IMR-90 (cell line): ENCODE measurements around the gene FBXO3. TPM values are rescaled to one million over a fixed set of nuclear protein-coding genes. Genes with fewer than 3 reads are reported as not detected.

Experiments
- ATAC-seq: fragments of 200-7000 bp; cut with Tn5 transposase; 2 replicates; pipeline ENCODE4 v1.9.1; 2020; ENCODE audit warnings: low read depth, mild to moderate bottlenecking, moderate library complexity
- BruUV-seq: library from RNA; stranded (reverse); fragments of 400-500 nt; replicated peaks from 2 replicates; lab custom pipeline; 2021; lab: Mats Ljungman, UMichigan
- CTCF ChIA-PET: fragments of 300-600 bp; formaldehyde crosslinking; extraction: SDS; loops from one replicate; lab custom pipeline; 2021; ENCODE audit warnings: antibody characterized with exemption; lab: Yijun Ruan, JAX
- POLR2A ChIA-PET: fragments of 300-600 bp; sonication (Branson Sonifier 250); formaldehyde crosslinking; loops from one replicate; lab custom pipeline; 2022; ENCODE audit warnings: antibody characterized with exemption; ENCODE audit not compliant: unreplicated experiment; lab: Charles Lee
- DNase-seq: peaks from one replicate; pipeline ENCODE4 v3.0.0; 2013
- H2AFZ ChIP-seq: replicated peaks from 2 replicates; pipeline ENCODE3; 2013; ENCODE audit warnings: low read length, mild to moderate bottlenecking; ENCODE audit not compliant: poor library complexity
- H2AK5ac ChIP-seq: 2 replicates; pipeline ENCODE4 v1.6.1; 2013; ENCODE audit warnings: low read depth, low read length, inconsistent platforms
- H2AK9ac ChIP-seq: replicated peaks from 2 replicates; pipeline ENCODE3; 2013; ENCODE audit warnings: mild to moderate bottlenecking, low read depth, low read length, moderate library complexity; ENCODE audit not compliant: poor library complexity
- H2BK120ac ChIP-seq: 2 replicates; pipeline ENCODE4 v1.6.1; 2013; ENCODE audit warnings: low read depth, low read length, inconsistent platforms
- H2BK15ac ChIP-seq: 3 replicates; pipeline ENCODE4 v1.6.1; 2013; ENCODE audit warnings: low read depth, low read length, inconsistent platforms
- H2BK20ac ChIP-seq: 2 replicates; pipeline ENCODE4 v1.6.1; 2013; ENCODE audit warnings: low read depth, mild to moderate bottlenecking, inconsistent platforms, low read length, moderate library complexity
- H2BK5ac ChIP-seq: 2 replicates; pipeline ENCODE4 v1.6.1; 2013; ENCODE audit warnings: mild to moderate bottlenecking, low read depth, low read length, inconsistent platforms; ENCODE audit not compliant: poor library complexity, severe bottlenecking
- H3K14ac ChIP-seq: replicated peaks from 2 replicates; pipeline ENCODE4 v1.6.1; 2013; ENCODE audit warnings: low read depth, low read length, inconsistent platforms
- H3K18ac ChIP-seq: 2 replicates; pipeline ENCODE4 v1.6.1; 2013; ENCODE audit warnings: low read depth, low read length, control low read depth
- H3K23ac ChIP-seq: 2 replicates; pipeline ENCODE4 v1.6.1; 2013; ENCODE audit warnings: low read depth, low read length, inconsistent platforms
- H3K27ac ChIP-seq: 2 replicates; pipeline ENCODE4 v1.5.1; 2013; ENCODE audit warnings: mild to moderate bottlenecking, control low read depth, low read length; ENCODE audit not compliant: insufficient read depth
- H3K27me3 ChIP-seq: 2 replicates; pipeline ENCODE4 v1.6.1; 2013; ENCODE audit warnings: low read length; ENCODE audit not compliant: control insufficient read depth, insufficient read depth
- H3K36me3 ChIP-seq: 2 replicates; pipeline ENCODE4 v1.6.1; 2013; ENCODE audit warnings: low read length, mixed read lengths; ENCODE audit not compliant: control insufficient read depth, insufficient read depth
- H3K4ac ChIP-seq: 2 replicates; pipeline ENCODE4 v1.6.1; 2013; ENCODE audit warnings: low read depth, low read length, inconsistent platforms
- H3K4me1 ChIP-seq: 2 replicates; pipeline ENCODE4 v1.6.1; 2013; ENCODE audit warnings: low read length, mixed read lengths; ENCODE audit not compliant: control insufficient read depth, insufficient read depth
- H3K4me2 ChIP-seq: 2 replicates; pipeline ENCODE4 v1.6.1; 2013; ENCODE audit warnings: low read depth, mild to moderate bottlenecking, control low read depth, low read length, moderate library complexity
- H3K4me3 ChIP-seq: 2 replicates; pipeline ENCODE4 v1.5.1; 2013; ENCODE audit warnings: low read depth, mild to moderate bottlenecking, control low read depth, low read length, moderate library complexity; ENCODE audit not compliant: insufficient read depth
- H3K56ac ChIP-seq: 2 replicates; pipeline ENCODE4 v1.6.1; 2013; ENCODE audit warnings: low read length, inconsistent platforms; ENCODE audit not compliant: insufficient read depth; ENCODE audit errors: extremely low read depth
- H3K79me1 ChIP-seq, 2 experiments: 2 replicates each; pipeline ENCODE4 v1.6.1; 2013; ENCODE audit warnings: low read length in 2 of 2, inconsistent platforms in 1 of 2, low read depth in 1 of 2
- H3K9ac ChIP-seq: 2 replicates; pipeline ENCODE4 v1.6.1; 2013; ENCODE audit warnings: low read depth, low read length, control low read depth
- H3K9me1 ChIP-seq: 2 replicates; pipeline ENCODE4 v1.6.1; 2013; ENCODE audit warnings: low read length, inconsistent platforms; ENCODE audit not compliant: insufficient read depth
- H3K9me3 ChIP-seq: 2 replicates; pipeline ENCODE4 v1.6.1; 2013; ENCODE audit warnings: low read length; ENCODE audit not compliant: control insufficient read depth, insufficient read depth
- H4K20me1 ChIP-seq: 2 replicates; pipeline ENCODE4 v1.6.1; 2013; ENCODE audit warnings: low read length, inconsistent platforms; ENCODE audit not compliant: insufficient read depth
- H4K5ac ChIP-seq: 2 replicates; pipeline ENCODE4 v1.6.1; 2013; ENCODE audit warnings: mild to moderate bottlenecking, low read depth, low read length, control low read depth
- H4K8ac ChIP-seq, 2 experiments: 2 replicates each; pipeline ENCODE4 v1.6.1; 2013; ENCODE audit warnings: low read depth in 2 of 2, low read length in 2 of 2, control low read depth in 1 of 2, inconsistent platforms in 1 of 2
- H4K91ac ChIP-seq: 2 replicates; pipeline ENCODE4 v1.6.1; 2013; ENCODE audit warnings: low read depth, low read length, inconsistent platforms; ENCODE audit not compliant: insufficient read depth
- CEBPB ChIP-seq: IDR thresholded peaks from 2 replicates; pipeline ENCODE4 v1.6.1; 2012; ENCODE audit warnings: low read depth, low read length, improper control_type of control experiment
- MAZ ChIP-seq: IDR thresholded peaks from 2 replicates; pipeline ENCODE4 v1.6.1; 2012; ENCODE audit warnings: low read depth, mild to moderate bottlenecking, low read length, improper control_type of control experiment, moderate library complexity, borderline replicate concordance
- MXI1 ChIP-seq: IDR thresholded peaks from 2 replicates; pipeline ENCODE4 v1.6.1; 2012; ENCODE audit warnings: low read depth, mild to moderate bottlenecking, low read length, moderate library complexity, borderline replicate concordance
- POLR2A ChIP-seq: IDR thresholded peaks from 2 replicates; pipeline ENCODE4 v1.6.1; 2012; ENCODE audit warnings: mild to moderate bottlenecking, low read depth, low read length
- RAD21 ChIP-seq: IDR thresholded peaks from 2 replicates; pipeline ENCODE4 v1.6.1; 2012; ENCODE audit warnings: low read length, improper control_type of control experiment
- WGBS, 2 experiments: methylation state at CpG; one replicate each; pipeline versions ENCODE4 v1.1.5 to v1.1.7; 2013; ENCODE audit warnings: missing lambda C conversion rate in 2 of 2; ENCODE audit not compliant: insufficient read length in 1 of 2; ENCODE audit errors: extremely low coverage in 2 of 2; 5-methylcytosine and 5-hydroxymethylcytosine counted together
- dilution Hi-C: fragments of 300-500 bp; cut with HindIII; formaldehyde crosslinking; loops from one replicate; pipeline ENCODE4 v1.14.3; 2018; ENCODE audit warnings: low sequenced_read_pairs; ENCODE audit not compliant: unreplicated experiment
- in situ Hi-C: fragments of 300-500 bp; cut with MboI; formaldehyde crosslinking; loops from 3 replicates; pipeline ENCODE4 v1.14.3; 2019; ENCODE audit warnings: low sequenced_read_pairs, inconsistent platforms, mixed read lengths
- intact Hi-C: fragments of 100-400 bp; cut with micrococcal nuclease; formaldehyde crosslinking; loops from 2 replicates; pipeline ENCODE4 v1.10.0; 2022
- polyA plus RNA-seq, 3 experiments: library from polyadenylated mRNA; depleted of rRNA; stranded (reverse); fragments of >200 nt; gene quantifications; 2 replicates each; pipeline ENCODE4 v1.2.3, GENCODE V29; 2012; ENCODE audit warnings: low replicate concordance in 1 of 3
- total RNA-seq: library from RNA; depleted of rRNA; stranded (reverse); fragments of >200 nt; gene quantifications from 2 replicates; pipeline ENCODE4 v1.2.3, GENCODE V29; 2012
- TF ChIP-seq, protein P1 (sequence below): fragments of 150-350 bp; IDR thresholded peaks from 2 replicates; pipeline ENCODE4 v1.6.1; 2017; ENCODE audit warnings: mild to moderate bottlenecking, antibody characterized with exemption, low read length, low read depth

The FBXO3 gene
- total and polyA plus RNA-seq, 2 of the 4 experiments (the other 2 are of a cell fraction): 26.2 to 51.1 TPM

- peaks cover 4% of the 10 kb centered on the region for H3K36me3 ChIP-seq
These were observed 73.6 kb downstream of the FBXO3 start, which contains the start of gene C11orf91 for GRCh38 chr11:33700502-33701271. Gene C11orf91 (minus strand): TSS chr11:33700826. CDS start chr11:33700740, 86 bp downstream.

More at GRCh38 chr11:33700502-33701271, 73.6 kb downstream of the FBXO3 start, which contains the start of gene C11orf91:
- ATAC-seq (peak; percentile 93), DNase-seq (peak; percentile 94)
- Histone ChIP-seq H2AK5ac (peak within 1 kb of the TSS; percentile 94), H3K14ac (peak within 1 kb of the TSS; percentile 83), H2AK9ac (peak within 1 kb of the TSS; percentile 85), H2BK15ac (peak within 1 kb of the TSS; percentile 81; the same call in 2 of the 3 replicates), H3K56ac (peak within 1 kb of the TSS; percentile 77), H3K18ac (peak within 1 kb of the TSS; percentile 72), H4K20me1 (peaks cover 4% of the 10 kb centered on the region; the same call in 1 of the 2 replicates), H3K9me1 (peaks cover 38% of the 10 kb centered on the region), H2BK5ac (peak within 1 kb of the TSS; percentile 80), H3K4me3 (peak within 1 kb of the TSS; percentile 65), H3K27ac (peak within 1 kb of the TSS; percentile 76), H3K23ac (peak within 1 kb of the TSS; percentile 80), H3K9ac (peak within 1 kb of the TSS; percentile 68), H2BK120ac (peak within 1 kb of the TSS; percentile 89), H3K4me2 (peak within 1 kb of the TSS; percentile 84), H3K9me3 (no peaks in the 10 kb centered on the region), H3K4me1 (peaks cover 23% of the 10 kb centered on the region), H3K79me1 (peaks cover 11 to 45% of the 10 kb centered on the region in 2 experiments; a peak in 3 of 4 replicates), H2BK20ac (peak within 1 kb of the TSS; percentile 76), H2AFZ (peak within 1 kb of the TSS; percentile 91), H4K91ac (peak within 1 kb of the TSS; percentile 90), H4K8ac (peak within 1 kb of the TSS; percentile 78 to 84), H3K27me3 (no peaks in the 10 kb centered on the region), H4K5ac (peak within 1 kb of the TSS; percentile 87), H3K4ac (peak within 1 kb of the TSS; percentile 97)
- BruUV-seq: no TSS peak
- dilution Hi-C loops (no loop called here), in situ Hi-C loops (no loop called here), intact Hi-C loops (no loop called here)
- 1% methylated on average over 35 of the region's 72 CpGs; no CpG with 5 or more reads in 1 of the 2 experiments for whole genome bisulfite sequencing, 2 experiments
- TF ChIP-seq MXI1 (peak; percentile 48; the same call in 1 of the 2 replicates), MAZ (peak; percentile 58; the same call in 1 of the 2 replicates), CEBPB (peak; percentile 51), POLR2A (peak; percentile 63), RAD21 (no peak)
- TF ChIP-seq, protein P1, sequence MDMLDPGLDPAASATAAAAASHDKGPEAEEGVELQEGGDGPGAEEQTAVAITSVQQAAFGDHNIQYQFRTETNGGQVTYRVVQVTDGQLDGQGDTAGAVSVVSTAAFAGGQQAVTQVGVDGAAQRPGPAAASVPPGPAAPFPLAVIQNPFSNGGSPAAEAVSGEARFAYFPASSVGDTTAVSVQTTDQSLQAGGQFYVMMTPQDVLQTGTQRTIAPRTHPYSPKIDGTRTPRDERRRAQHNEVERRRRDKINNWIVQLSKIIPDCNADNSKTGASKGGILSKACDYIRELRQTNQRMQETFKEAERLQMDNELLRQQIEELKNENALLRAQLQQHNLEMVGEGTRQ: no peak
- ChIA-PET POLR2A (interaction anchor here (0.6 to 1.5 kb wide), 4 partner anchors 9 to 426 kb away, joined by 3 to 15 read pairs (median 4); partner anchors contain the start of gene CD59), CTCF (no interaction called here)
